HG02885 (cell line): Measurements from ENCODE around the gene GUCY1A2.

Source experiments
- ATAC-seq: cut with Tn5 transposase; IDR thresholded peaks from one replicate; pipeline ENCODE4 v1.9.1; 2021; ENCODE audit warnings: mild to moderate bottlenecking; ENCODE audit not compliant: unreplicated experiment, poor library complexity

The GUCY1A2 gene

GRCh38 chr11:106684944-106685343, 333.3 kb downstream of the GUCY1A2 start:
- ATAC-seq = no peak

GRCh38 chr11:106683435-106683834, 334.8 kb downstream of the GUCY1A2 start:
- peak; percentile 82 for ATAC-seq

GRCh38 chr11:106681435-106681834, 336.8 kb downstream of the GUCY1A2 start:
- no peak for ATAC-seq

GRCh38 chr11:106679581-106679980, 338.7 kb downstream of the GUCY1A2 start:
- no peak for ATAC-seq

GRCh38 chr11:106679181-106679580, 339.1 kb downstream of the GUCY1A2 start:
- ATAC-seq = no peak

- no peak for ATAC-seq
These were observed 348.2 kb downstream of the GUCY1A2 start for GRCh38 chr11:106670069-106670468.

- ATAC-seq = no peak
These were observed 350.1 kb downstream of the GUCY1A2 start for GRCh38 chr11:106668147-106668546.

- no peak for ATAC-seq
These were observed 361.6 kb downstream of the GUCY1A2 start for GRCh38 chr11:106656646-106657045.

GRCh38 chr11:106644824-106645223, 373.5 kb downstream of the GUCY1A2 start:
- ATAC-seq = no peak

- no peak for ATAC-seq
These were observed 375.9 kb downstream of the GUCY1A2 start for GRCh38 chr11:106642331-106642730.

- no peak for ATAC-seq
These were observed 386.0 kb downstream of the GUCY1A2 start for GRCh38 chr11:106632283-106632682.

- no peak for ATAC-seq
These were observed 390.6 kb downstream of the GUCY1A2 start for GRCh38 chr11:106627694-106628093.

- ATAC-seq = no peak
These were observed 392.7 kb downstream of the GUCY1A2 start for GRCh38 chr11:106625566-106625965.

GRCh38 chr11:106624377-106624776, 393.9 kb downstream of the GUCY1A2 start:
- ATAC-seq = no peak
